Keratinocyte (primary cell): ENCODE measurements around the gene BCHE. TPM values are rescaled to one million over a fixed set of nuclear protein-coding genes. Genes with fewer than 3 reads are reported as not detected.

Experiments used
- DNase-seq: peaks from one replicate; pipeline ENCODE4 v3.0.0-alpha.2; 2011; ENCODE audit warnings: low read depth, missing footprints, low spot score
- FAIRE-seq: peaks from 2 replicates; lab custom pipeline; 2011; peaks lifted over from hg19 to GRCh38; lab: Jason Lieb, UNC
- H2AFZ ChIP-seq: 2 replicates; pipeline ENCODE4 v1.6.0; 2012; ENCODE audit warnings: low read length, control low read depth, inconsistent platforms; ENCODE audit not compliant: control insufficient read depth
- H3K27ac ChIP-seq: 2 replicates; pipeline ENCODE4 v1.5.1; 2011; ENCODE audit warnings: low read length; ENCODE audit not compliant: control insufficient read depth, insufficient read depth
- H3K27me3 ChIP-seq: 3 replicates; pipeline ENCODE4 v1.6.0; 2011; ENCODE audit warnings: low read length; ENCODE audit not compliant: control insufficient read depth, insufficient read depth; ENCODE audit errors: extremely low read depth
- H3K36me3 ChIP-seq, 2 experiments: 2 replicates in 1 of 2; 3 replicates in 1 of 2; pipeline ENCODE4 v1.5.1; 2011; ENCODE audit warnings: low read length in 2 of 2, mild to moderate bottlenecking in 1 of 2; ENCODE audit not compliant: control insufficient read depth in 2 of 2, insufficient read depth in 2 of 2; ENCODE audit errors: extremely low read depth in 1 of 2
- H3K4me1 ChIP-seq: 3 replicates; pipeline ENCODE4 v1.5.1; 2011; ENCODE audit warnings: low read length; ENCODE audit not compliant: control insufficient read depth, insufficient read depth; ENCODE audit errors: extremely low read depth
- H3K4me2 ChIP-seq: 3 replicates; pipeline ENCODE4 v1.6.0; 2011; ENCODE audit warnings: low read depth, low read length; ENCODE audit not compliant: control insufficient read depth, insufficient read depth; ENCODE audit errors: extremely low read depth
- H3K4me3 ChIP-seq, 3 experiments: fragments of 200-600 bp in 1 of 3; sonication (generic) in 1 of 3; 2 replicates in 2 of 3; 3 replicates in 1 of 3; pipeline ENCODE4 v1.5.1; 2011 to 2016; ENCODE audit warnings: low read length in 3 of 3, mild to moderate bottlenecking in 3 of 3, control low read depth in 2 of 3, inconsistent platforms in 1 of 3, low read depth in 1 of 3, mixed read lengths in 1 of 3, mixed run types in 1 of 3, moderate library complexity in 1 of 3; ENCODE audit not compliant: control insufficient read depth in 2 of 3, insufficient read depth in 2 of 3; ENCODE audit errors: extremely low read depth in 1 of 3
- H3K79me2 ChIP-seq: 2 replicates; pipeline ENCODE4 v1.6.0; 2012; ENCODE audit warnings: low read length; ENCODE audit not compliant: control insufficient read depth, insufficient read depth
- H3K9ac ChIP-seq: 3 replicates; pipeline ENCODE4 v1.6.0; 2011; ENCODE audit warnings: low read length; ENCODE audit not compliant: control insufficient read depth, insufficient read depth; ENCODE audit errors: extremely low read depth
- H3K9me1 ChIP-seq: 3 replicates; pipeline ENCODE4 v1.6.0; 2011; ENCODE audit warnings: low read length; ENCODE audit not compliant: control insufficient read depth, insufficient read depth; ENCODE audit errors: extremely low read depth
- H3K9me3 ChIP-seq: 2 replicates; pipeline ENCODE4 v1.5.1; 2012; ENCODE audit warnings: low read depth, low read length; ENCODE audit not compliant: control insufficient read depth
- H4K20me1 ChIP-seq: 3 replicates; pipeline ENCODE4 v1.6.0; 2011; ENCODE audit warnings: low read length; ENCODE audit not compliant: control insufficient read depth, insufficient read depth; ENCODE audit errors: extremely low read depth
- CTCF ChIP-seq, 3 experiments: IDR thresholded peaks in 1 of 3; conservative IDR thresholded peaks in 1 of 3; optimal IDR thresholded peaks in 1 of 3; 2 replicates in 2 of 3; 3 replicates in 1 of 3; pipeline versions ENCODE3 to v1.5.1; 2011; ENCODE audit warnings: low read length in 3 of 3, mild to moderate bottlenecking in 3 of 3, moderate library complexity in 2 of 3, control low read depth in 1 of 3, inconsistent platforms in 1 of 3; ENCODE audit not compliant: insufficient read depth in 2 of 3; ENCODE audit errors: extremely low read depth in 1 of 3
- EZH2 ChIP-seq: IDR thresholded peaks from one replicate; pipeline ENCODE4 v1.6.1; 2012; ENCODE audit warnings: inconsistent platforms, mild to moderate bottlenecking, low read length, moderate library complexity
- dilution Hi-C: fragments of 300-500 bp; cut with MboI; formaldehyde crosslinking; loops from one replicate; pipeline ENCODE4 v1.7.0; 2020; ENCODE audit warnings: low sequenced_read_pairs; ENCODE audit not compliant: extremely low pct_ligation_motif_present
- polyA plus RNA-seq, 5 experiments: library from polyadenylated mRNA; depleted of rRNA in 3 of 5; stranded (reverse) in 3 of 5; stranded (forward) in 1 of 5; unstranded in 1 of 5; fragments of >200 nt; gene quantifications; 1 replicate in 1 of 5; 2 replicates in 3 of 5; 3 replicates in 1 of 5; pipeline versions ENCODE4 v1.2.1 to v1.2.3, GENCODE V29; 2011 to 2012; ENCODE audit warnings: missing spikeins in 2 of 5, low read depth in 1 of 5, low replicate concordance in 1 of 5

The BCHE gene
- polyA plus RNA-seq, 1 donor (not counting 4 experiments of a cell fraction or from before 2014, with no cell fraction given), result 2.0 TPM

GRCh38 chr3:165874663-165875489, 37.7 kb upstream of the BCHE start:
- Histone ChIP-seq H3K9ac (no peak overlapping the region), H3K4me3 (no peak overlapping the region), H3K27me3 (no peaks in the 10 kb centered on the region), H3K36me3 (no peaks in the 10 kb centered on the region), H3K4me2 (no peak overlapping the region), H3K27ac (no peak overlapping the region), H2AFZ (no peak overlapping the region), H4K20me1 (no peaks in the 10 kb centered on the region), H3K9me1 (no peaks in the 10 kb centered on the region), H3K4me1 (no peaks in the 10 kb centered on the region), H3K9me3 (no peaks in the 10 kb centered on the region), H3K79me2 (no peaks in the 10 kb centered on the region)
- dilution Hi-C loops, result no loop called here
- DNase-seq (no peak), FAIRE-seq (no peak)
- TF ChIP-seq CTCF (optimal IDR thresholded peaks at IDR 0.05 in 1 of 3, IDR thresholded peaks at IDR 0.05 in 1 of 3, conservative IDR thresholded peaks at IDR 0.05 in 1 of 3; ENCODE audit: extremely low read depth in 1 of 3, insufficient read depth in 2 of 3, low read length in 3 of 3), result no peak
- no peak for TF ChIP-seq EZH2

- Histone ChIP-seq H3K9me3 (no peaks in the 10 kb centered on the region), H3K36me3 (no peaks in the 10 kb centered on the region), H3K4me2 (no peak overlapping the region), H3K9ac (no peak overlapping the region), H3K27ac (no peak overlapping the region), H3K27me3 (no peaks in the 10 kb centered on the region), H3K4me1 (no peaks in the 10 kb centered on the region), H3K9me1 (no peaks in the 10 kb centered on the region), H3K4me3 (no peak overlapping the region), H3K79me2 (no peaks in the 10 kb centered on the region), H4K20me1 (no peaks in the 10 kb centered on the region), H2AFZ (no peak overlapping the region)
- DNase-seq (no peak), FAIRE-seq (no peak)
- TF ChIP-seq CTCF (optimal IDR thresholded peaks at IDR 0.05 in 1 of 3, IDR thresholded peaks at IDR 0.05 in 1 of 3, conservative IDR thresholded peaks at IDR 0.05 in 1 of 3; ENCODE audit: extremely low read depth in 1 of 3, insufficient read depth in 2 of 3, low read length in 3 of 3), result no peak
- no peak for TF ChIP-seq EZH2
- dilution Hi-C loops, result no loop called here
Observed at GRCh38 chr3:165868088-165868487, 30.9 kb upstream of the BCHE start.
